SU-DHL-6 (cell line): Measurements from ENCODE around the gene CHPF2.

Experiments used
- H2AFZ ChIP-seq: fragments of 200-600 bp; sonication (generic); 2 replicates; pipeline ENCODE4 v1.6.1; 2014; ENCODE audit warnings: low read depth, mild to moderate bottlenecking, moderate library complexity, mixed read lengths, antibody characterized with exemption, low read length; ENCODE audit not compliant: severe bottlenecking
- H3F3A ChIP-seq: fragments of 200-600 bp; shearing (Covaris generic); 2 replicates; pipeline ENCODE4 v1.6.0; 2016; ENCODE audit warnings: antibody characterized with exemption, mild to moderate bottlenecking; ENCODE audit not compliant: insufficient read depth
- H3K27ac ChIP-seq: fragments of 200-600 bp; sonication (generic); 2 replicates; pipeline ENCODE4 v1.5.1; 2016; ENCODE audit warnings: low read depth, mild to moderate bottlenecking, low read length, moderate library complexity, mixed read lengths
- H3K27me3 ChIP-seq: fragments of 200-600 bp; sonication (generic), shearing (Covaris generic); 2 replicates; pipeline ENCODE4 v1.6.0; 2014; ENCODE audit warnings: mild to moderate bottlenecking, low read length
- H3K36me3 ChIP-seq: fragments of 200-600 bp; sonication (generic); 2 replicates; pipeline ENCODE4 v1.6.1; 2014; ENCODE audit warnings: mild to moderate bottlenecking, low read length, mixed read lengths
- H3K4me2 ChIP-seq: fragments of 300-600, 200-600 bp; shearing (Covaris generic), sonication (generic); 2 replicates; pipeline ENCODE4 v1.6.0; 2014; ENCODE audit warnings: low read length, low read depth, mild to moderate bottlenecking; ENCODE audit not compliant: poor library complexity, severe bottlenecking
- H3K4me3 ChIP-seq: fragments of 200-600 bp; sonication (generic); 2 replicates; pipeline ENCODE4 v1.5.1; 2014; ENCODE audit warnings: antibody characterized with exemption, low read length, mild to moderate bottlenecking, mixed read lengths; ENCODE audit not compliant: insufficient read depth, poor library complexity, severe bottlenecking
- H3K79me2 ChIP-seq: fragments of 200-600 bp; sonication (generic); 2 replicates; pipeline ENCODE4 v1.6.1; 2014; ENCODE audit warnings: mild to moderate bottlenecking, low read length, moderate library complexity; ENCODE audit not compliant: insufficient read depth
- H3K9ac ChIP-seq: fragments of 200-600 bp; sonication (generic); 2 replicates; pipeline ENCODE4 v1.7.0; 2014; ENCODE audit warnings: mild to moderate bottlenecking, low read length
- H3K9me2 ChIP-seq: fragments of 200-600 bp; sonication (generic); replicated peaks from 2 replicates; pipeline ENCODE4 v1.6.1; 2014; ENCODE audit warnings: low read length; ENCODE audit not compliant: insufficient read depth
- H3K9me3 ChIP-seq: fragments of 200-600 bp; sonication (generic); 2 replicates; pipeline ENCODE4 v1.6.1; 2014; ENCODE audit warnings: low read length, mixed read lengths; ENCODE audit not compliant: insufficient read depth
- H4K20me1 ChIP-seq: fragments of 200-600 bp; sonication (generic); 2 replicates; pipeline ENCODE4 v1.6.1; 2014; ENCODE audit warnings: low read depth, mild to moderate bottlenecking, antibody characterized with exemption, low read length, moderate library complexity, mixed read lengths
- CTCF ChIP-seq: fragments of 200-600 bp; sonication (generic); IDR thresholded peaks from one replicate; pipeline ENCODE4 v1.5.1; 2017; ENCODE audit warnings: antibody characterized with exemption, mild to moderate bottlenecking, low read length, moderate library complexity; ENCODE audit not compliant: insufficient read depth, poor library complexity, severe bottlenecking
- EZH2phosphoT487 ChIP-seq: fragments of 200-600 bp; sonication (generic), shearing (Covaris generic); conservative IDR thresholded peaks from 2 replicates; pipeline ENCODE4 v1.6.1; 2018; ENCODE audit warnings: mild to moderate bottlenecking, antibody characterized with exemption, low read length, moderate library complexity, mixed read lengths

CHPF2 gene

DNA sequence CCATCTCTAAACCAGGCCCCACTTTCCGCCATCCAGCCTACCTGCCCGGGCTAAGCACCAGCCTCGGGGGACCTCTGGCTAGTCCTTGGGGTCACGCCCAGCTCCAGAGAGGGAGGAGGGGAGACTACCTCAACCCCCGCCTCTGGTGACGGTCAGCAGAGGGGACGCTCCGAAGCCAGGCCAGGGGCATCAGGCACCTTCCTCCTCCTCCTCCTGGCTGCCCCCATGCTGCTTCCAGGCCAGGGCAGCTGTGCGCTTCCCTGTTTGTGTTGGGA, 20.2 kb downstream of the CHPF2 start:
- H3K9me2 ChIP-seq = no peaks in the 10 kb centered on the region
- no peak overlapping the region for H3K27ac ChIP-seq
- H3K4me3 ChIP-seq = no peak overlapping the region
- H3F3A ChIP-seq = no peaks in the 10 kb centered on the region
- TF ChIP-seq EZH2phosphoT487 (no peak), CTCF (no peak)
- no peaks in the 10 kb centered on the region for H3K79me2 ChIP-seq
- no peak overlapping the region for H3K4me2 ChIP-seq
- no peaks in the 10 kb centered on the region; the same call in 1 of the 2 replicates for H3K27me3 ChIP-seq
- no peaks in the 10 kb centered on the region for H4K20me1 ChIP-seq
- no peak overlapping the region for H2AFZ ChIP-seq
- H3K36me3 ChIP-seq = no peaks in the 10 kb centered on the region
- no peak overlapping the region for H3K9ac ChIP-seq
- H3K9me3 ChIP-seq = no peaks in the 10 kb centered on the region

GRCh38 chr7:151252961-151253711, 20.9 kb downstream of the CHPF2 start:
- TF ChIP-seq CTCF (no peak), EZH2phosphoT487 (no peak)
- no peak overlapping the region for H3K4me2 ChIP-seq
- H3K27me3 ChIP-seq = no peaks in the 10 kb centered on the region; the same call in 1 of the 2 replicates
- H3K79me2 ChIP-seq = no peaks in the 10 kb centered on the region
- H3K9me2 ChIP-seq = no peaks in the 10 kb centered on the region
- no peaks in the 10 kb centered on the region for H3K9me3 ChIP-seq
- no peak overlapping the region for H2AFZ ChIP-seq
- no peaks in the 10 kb centered on the region for H3K36me3 ChIP-seq
- H3K9ac ChIP-seq = no peak overlapping the region
- no peaks in the 10 kb centered on the region for H3F3A ChIP-seq
- H3K27ac ChIP-seq = no peak overlapping the region
- H4K20me1 ChIP-seq = no peaks in the 10 kb centered on the region
- no peak overlapping the region for H3K4me3 ChIP-seq

GRCh38 chr7:151254316-151254715, 22.0 kb downstream of the CHPF2 start:
- no peaks in the 10 kb centered on the region; the same call in 1 of the 2 replicates for H3K27me3 ChIP-seq
- H3K9me3 ChIP-seq = no peaks in the 10 kb centered on the region
- H3K36me3 ChIP-seq = no peaks in the 10 kb centered on the region
- no peaks in the 10 kb centered on the region for H3F3A ChIP-seq
- no peak for TF ChIP-seq EZH2phosphoT487
- TF ChIP-seq CTCF = no peak
- no peaks in the 10 kb centered on the region for H4K20me1 ChIP-seq
- H3K4me2 ChIP-seq = no peak overlapping the region
- no peaks in the 10 kb centered on the region for H3K9me2 ChIP-seq
- H2AFZ ChIP-seq = no peak overlapping the region
- H3K9ac ChIP-seq = no peak overlapping the region
- no peak overlapping the region for H3K4me3 ChIP-seq
- no peak overlapping the region for H3K27ac ChIP-seq
- H3K79me2 ChIP-seq = no peaks in the 10 kb centered on the region
